ENCODE measurements around the gene KMT2A.
"Not testable (repeated sequence)": the region's sequence is repeated elsewhere in the genome, so short reads cannot be mapped to it uniquely, and the experiment has no call there.

KMT2A gene

DNA sequence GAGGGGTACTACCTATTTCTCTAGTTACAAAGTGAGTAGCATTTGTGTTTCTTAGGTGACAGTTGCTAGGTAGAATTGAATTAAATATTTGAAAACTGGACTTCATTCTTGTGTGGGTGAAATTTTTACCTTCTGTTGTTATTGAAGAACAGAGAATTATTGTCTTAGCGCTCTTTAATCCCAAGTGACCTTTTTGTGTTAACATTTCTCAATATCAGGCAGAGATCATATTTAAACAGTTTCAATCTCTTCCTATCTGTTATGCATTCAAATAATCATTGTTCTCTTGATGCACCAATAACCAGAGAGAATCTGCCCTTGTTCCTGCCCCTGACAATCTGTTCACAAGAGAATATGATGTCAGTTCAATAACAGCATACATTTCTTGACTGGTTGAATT lies 14.2 kb downstream of the KMT2A start:
- H3K4me1 ChIP-seq (ENCODE audit: control insufficient read depth in 1 of 2, insufficient read depth in 1 of 2, low read depth in 1 of 2, low read length in 1 of 2), result peaks cover 3 to 5% of the 10 kb centered on the region in 2 experiments
- H3K9me3 ChIP-seq, result no peaks in the 10 kb centered on the region
- H3K27ac ChIP-seq, result no peak overlapping the region
- H3K36me3 ChIP-seq, result no peaks in the 10 kb centered on the region
- TF ChIP-seq CTCF (IDR thresholded peaks at IDR 0.05), result no peak
- no peak overlapping the region for H3K4me3 ChIP-seq (ENCODE audit: low read depth in 1 of 2, low read length in 1 of 2)
- no peaks in the 10 kb centered on the region for H3K27me3 ChIP-seq

- Histone ChIP-seq H3K36me3 (no peaks in the 10 kb centered on the region), H3K4me1 (ENCODE audit: control insufficient read depth in 1 of 2, insufficient read depth in 1 of 2, low read depth in 1 of 2, low read length in 1 of 2) (no peaks in the 10 kb centered on the region), H3K27me3 (no peaks in the 10 kb centered on the region), H3K27ac (no peak overlapping the region), H3K4me3 (ENCODE audit: low read depth in 1 of 2, low read length in 1 of 2) (no peak overlapping the region), H3K9me3 (no peaks in the 10 kb centered on the region)
- TF ChIP-seq CTCF (IDR thresholded peaks at IDR 0.05), result no peak
These were observed 25.9 kb downstream of the KMT2A start for GRCh38 chr11:118462178-118462577.

DNA sequence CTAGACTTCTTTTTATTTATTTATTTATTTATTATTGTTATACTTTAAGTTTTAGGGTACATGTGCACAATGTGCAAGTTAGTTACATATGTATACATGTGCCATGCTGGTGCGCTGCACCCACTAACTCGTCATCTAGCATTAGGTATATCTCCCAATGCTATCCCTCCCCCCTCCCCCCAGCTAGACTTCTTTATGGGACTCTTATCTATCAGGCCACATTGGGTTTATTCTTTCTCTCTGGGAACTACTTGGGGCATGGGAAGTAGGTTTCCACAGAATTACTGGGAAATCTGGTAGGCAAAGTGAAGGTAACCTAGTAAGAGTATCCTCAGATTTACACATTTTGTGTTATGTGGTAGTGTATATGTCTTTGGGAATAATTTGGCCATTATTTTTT lies 32.7 kb downstream of the KMT2A start:
- peaks cover 18% of the 10 kb centered on the region for H3K36me3 ChIP-seq
- H3K4me1 ChIP-seq (ENCODE audit: control insufficient read depth in 1 of 2, insufficient read depth in 1 of 2, low read depth in 1 of 2, low read length in 1 of 2); H3K27me3 ChIP-seq; H3K9me3 ChIP-seq; H3K27ac ChIP-seq; H3K4me3 ChIP-seq (ENCODE audit: low read depth in 1 of 2, low read length in 1 of 2): not testable (repeated sequence)

DNA sequence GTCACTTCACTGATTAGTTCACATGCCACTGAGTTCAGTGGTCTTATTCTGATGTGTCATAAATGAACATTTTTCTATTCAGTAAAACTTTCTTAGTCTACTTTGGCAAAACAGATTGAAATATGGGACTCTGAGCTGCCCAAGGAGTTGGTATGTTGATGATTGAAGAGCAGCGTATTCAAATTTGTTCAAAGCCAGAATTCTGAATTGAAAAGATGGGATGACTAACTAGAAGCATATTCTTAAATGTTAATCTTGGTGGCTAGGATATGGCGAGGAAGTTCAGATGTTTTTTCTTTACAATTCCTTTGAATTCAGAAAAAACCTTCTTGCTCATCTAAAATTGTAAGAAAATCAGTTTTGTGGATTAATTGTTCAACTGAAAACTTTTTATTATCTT lies 34.7 kb downstream of the KMT2A start:
- no peaks in the 10 kb centered on the region for H3K9me3 ChIP-seq
- TF ChIP-seq CTCF (IDR thresholded peaks at IDR 0.05), result no peak
- H3K4me1 ChIP-seq (ENCODE audit: control insufficient read depth in 1 of 2, insufficient read depth in 1 of 2, low read depth in 1 of 2, low read length in 1 of 2), result no peaks in the 10 kb centered on the region
- H3K36me3 ChIP-seq, result peaks cover 25% of the 10 kb centered on the region
- H3K27me3 ChIP-seq, result no peaks in the 10 kb centered on the region
- no peak overlapping the region for H3K27ac ChIP-seq
- H3K4me3 ChIP-seq (ENCODE audit: low read depth in 1 of 2, low read length in 1 of 2), result no peak overlapping the region

DNA sequence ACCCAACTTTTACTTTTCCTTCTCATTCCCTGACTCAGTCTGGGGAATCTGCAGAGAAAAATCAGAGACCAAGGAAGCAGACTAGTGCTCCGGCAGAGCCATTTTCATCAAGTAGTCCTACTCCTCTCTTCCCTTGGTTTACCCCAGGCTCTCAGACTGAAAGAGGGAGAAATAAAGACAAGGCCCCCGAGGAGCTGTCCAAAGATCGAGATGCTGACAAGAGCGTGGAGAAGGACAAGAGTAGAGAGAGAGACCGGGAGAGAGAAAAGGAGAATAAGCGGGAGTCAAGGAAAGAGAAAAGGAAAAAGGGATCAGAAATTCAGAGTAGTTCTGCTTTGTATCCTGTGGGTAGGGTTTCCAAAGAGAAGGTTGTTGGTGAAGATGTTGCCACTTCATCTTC lies 37.2 kb downstream of the KMT2A start:
- H3K4me3 ChIP-seq (ENCODE audit: low read depth in 1 of 2, low read length in 1 of 2), result no peak overlapping the region
- H3K4me1 ChIP-seq (ENCODE audit: control insufficient read depth in 1 of 2, insufficient read depth in 1 of 2, low read depth in 1 of 2, low read length in 1 of 2), result no peaks in the 10 kb centered on the region
- H3K27me3 ChIP-seq, result no peaks in the 10 kb centered on the region
- H3K9me3 ChIP-seq, result no peaks in the 10 kb centered on the region
- H3K36me3 ChIP-seq, result peaks cover 44% of the 10 kb centered on the region
- no peak overlapping the region for H3K27ac ChIP-seq
- TF ChIP-seq CTCF (IDR thresholded peaks at IDR 0.05), result no peak

- no peaks in the 10 kb centered on the region for H3K27me3 ChIP-seq
- peaks cover 73% of the 10 kb centered on the region for H3K36me3 ChIP-seq
- no peak for TF ChIP-seq CTCF (IDR thresholded peaks at IDR 0.05)
- H3K27ac ChIP-seq, result no peak overlapping the region
- no peak overlapping the region for H3K4me3 ChIP-seq (ENCODE audit: low read depth in 1 of 2, low read length in 1 of 2)
- H3K4me1 ChIP-seq (ENCODE audit: control insufficient read depth in 1 of 2, insufficient read depth in 1 of 2, low read depth in 1 of 2, low read length in 1 of 2), result no peaks in the 10 kb centered on the region
- no peaks in the 10 kb centered on the region for H3K9me3 ChIP-seq
These were observed 40.4 kb downstream of the KMT2A start for GRCh38 chr11:118476676-118477075.

DNA sequence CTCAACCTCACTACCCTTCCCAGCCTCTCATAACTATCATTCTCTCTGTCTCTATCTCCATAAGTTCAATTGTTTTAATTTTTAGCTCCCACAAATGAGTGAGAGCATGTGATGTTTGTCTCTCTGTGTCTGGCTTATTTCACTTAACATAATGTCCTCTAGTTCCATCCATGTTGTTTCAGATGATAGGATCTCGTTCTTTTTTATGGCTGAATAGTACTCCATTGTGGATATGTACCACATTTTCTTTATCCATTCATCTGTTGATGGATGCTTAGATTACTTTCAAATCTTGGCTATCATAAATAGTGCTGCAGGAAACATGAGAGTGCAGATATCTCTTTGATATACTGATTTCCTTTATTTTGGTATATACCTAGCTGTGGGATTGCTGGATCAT lies 44.9 kb downstream of the KMT2A start:
- peaks cover 81% of the 10 kb centered on the region for H3K36me3 ChIP-seq
- H3K27ac ChIP-seq, result not testable (repeated sequence)

More for the DNA sequence above, 44.9 kb downstream of the KMT2A start:
- H3K4me1 ChIP-seq (ENCODE audit: control insufficient read depth in 1 of 2, insufficient read depth in 1 of 2, low read depth in 1 of 2, low read length in 1 of 2); H3K9me3 ChIP-seq; H3K27me3 ChIP-seq; H3K4me3 ChIP-seq (ENCODE audit: low read depth in 1 of 2, low read length in 1 of 2): not testable (repeated sequence)

Measured in neutrophil (primary cell).